Measurements from ENCODE around the gene SLC22A14. TPM values are rescaled to one million over a fixed set of nuclear protein-coding genes. Genes with fewer than 3 reads are reported as not detected.
"Not testable (repeated sequence)": the region's sequence is repeated elsewhere in the genome, so short reads cannot be mapped to it uniquely, and the experiment has no call there.

Gene SLC22A14
- total RNA-seq: under 1 TPM in 1 of 4 donors, not detected in 3; 0.13 TPM

GRCh38 chr3:38281895-38282686, at the start of gene SLC22A14:
TSS of gene SLC22A14 (plus strand) at chr3:38282294. CDS start at chr3:38306027, 23,733 bp downstream.
- 81 to 100% methylated on average over 1 to 6 of the region's 14 CpGs for WGBS, 2 donors (ENCODE audit: low coverage in 1 of 2)
- Histone ChIP-seq H3K27me3 (no peaks in the 10 kb centered on the region), H3K27ac (no peak within 1 kb of the TSS), H3K36me3 (peaks cover 0 to 12% of the 10 kb centered on the region in 2 donors), H3K4me3 (no peak within 1 kb of the TSS), H3K4me1 (no peaks in the 10 kb centered on the region), H3K9me3 (no peaks in the 10 kb centered on the region)
- TF ChIP-seq CTCF (IDR thresholded peaks at IDR 0.05) (no peak), POLR2A (IDR thresholded peaks at IDR 0.05) (no peak), EP300 (IDR thresholded peaks at IDR 0.05) (no peak), POLR2AphosphoS5 (IDR thresholded peaks at IDR 0.05) (no peak)
- ATAC-seq: no peak

GRCh38 chr3:38232701-38233100, 49.4 kb upstream of the SLC22A14 start:
- H3K36me3 ChIP-seq: peaks cover 0 to 71% of the 10 kb centered on the region in 2 donors
- H3K9me3 ChIP-seq: peaks cover 0 to 8% (median 0%) of the 10 kb centered on the region in 3 donors
- 60 to 89% methylated on average over 1 to 2 of the region's 2 CpGs for WGBS, 2 donors (ENCODE audit: low coverage in 1 of 2)
- no peak for ATAC-seq
- H3K27me3 ChIP-seq: no peaks in the 10 kb centered on the region
- no peak for TF ChIP-seq POLR2AphosphoS5 (IDR thresholded peaks at IDR 0.05)
- no peak for TF ChIP-seq EP300 (IDR thresholded peaks at IDR 0.05)
- TF ChIP-seq CTCF (IDR thresholded peaks at IDR 0.05): no peak
- TF ChIP-seq POLR2A (IDR thresholded peaks at IDR 0.05): no peak
- no peak overlapping the region for H3K4me3 ChIP-seq
- H3K27ac ChIP-seq: no peak overlapping the region
- H3K4me1 ChIP-seq: no peaks in the 10 kb centered on the region

- no peak for ATAC-seq
- H3K36me3 ChIP-seq: peaks cover 0 to 76% of the 10 kb centered on the region in 2 donors
- H3K4me1 ChIP-seq: no peaks in the 10 kb centered on the region
- TF ChIP-seq EP300 (IDR thresholded peaks at IDR 0.05) (no peak), CTCF (IDR thresholded peaks at IDR 0.05) (no peak), POLR2A (IDR thresholded peaks at IDR 0.05) (no peak), POLR2AphosphoS5 (IDR thresholded peaks at IDR 0.05) (no peak)
- no peaks in the 10 kb centered on the region for H3K27me3 ChIP-seq
- H3K27ac ChIP-seq: no peak overlapping the region
- peaks cover 0 to 18% (median 0%) of the 10 kb centered on the region in 3 donors for H3K9me3 ChIP-seq
- H3K4me3 ChIP-seq: no peak overlapping the region
Observed at GRCh38 chr3:38235466-38235865, 46.6 kb upstream of the SLC22A14 start.

- H3K27me3 ChIP-seq: no peaks in the 10 kb centered on the region
- H3K4me1 ChIP-seq: no peaks in the 10 kb centered on the region
- ATAC-seq: no peak
- H3K9me3 ChIP-seq: peaks cover 0 to 18% (median 0%) of the 10 kb centered on the region in 3 donors
- TF ChIP-seq POLR2A (IDR thresholded peaks at IDR 0.05) (no peak), CTCF (IDR thresholded peaks at IDR 0.05) (no peak), POLR2AphosphoS5 (IDR thresholded peaks at IDR 0.05) (no peak)
- H3K4me3 ChIP-seq: no peak overlapping the region
- H3K27ac ChIP-seq: no peak overlapping the region
- H3K36me3 ChIP-seq: peaks cover 0 to 65% of the 10 kb centered on the region in 2 donors
- 100% methylated on average over 2 of the region's 2 CpGs for WGBS, 2 donors (ENCODE audit: low coverage in 1 of 2)
Observed at GRCh38 chr3:38238416-38239008, 43.6 kb upstream of the SLC22A14 start.

GRCh38 chr3:38242812-38243211, 39.3 kb upstream of the SLC22A14 start:
- 98% methylated on average over 3 to 4 of the region's 4 CpGs for WGBS, 2 donors (ENCODE audit: low coverage in 1 of 2)
- peaks cover 0 to 53% of the 10 kb centered on the region in 2 donors for H3K36me3 ChIP-seq

More at GRCh38 chr3:38242812-38243211, 39.3 kb upstream of the SLC22A14 start:
- H3K4me3 ChIP-seq, H3K27me3 ChIP-seq, H3K9me3 ChIP-seq, H3K27ac ChIP-seq, ATAC-seq: not testable (repeated sequence)
- peaks cover 0 to 12% (median 0%) of the 10 kb centered on the region in 3 donors for H3K4me1 ChIP-seq

Data from gastroesophageal sphincter (tissue), 4 donors.